Keratinocyte (primary cell): ENCODE measurements around the gene GRAMD2A. TPM values are rescaled to one million over a fixed set of nuclear protein-coding genes. Genes with fewer than 3 reads are reported as not detected.

Experiments used
- DNase-seq: peaks from one replicate; pipeline ENCODE4 v3.0.0-alpha.2; 2011; ENCODE audit warnings: low read depth, missing footprints, low spot score
- FAIRE-seq: peaks from 2 replicates; lab custom pipeline; 2011; peaks lifted over from hg19 to GRCh38; lab: Jason Lieb, UNC
- H2AFZ ChIP-seq: 2 replicates; pipeline ENCODE4 v1.6.0; 2012; ENCODE audit warnings: low read length, control low read depth, inconsistent platforms; ENCODE audit not compliant: control insufficient read depth
- H3K27ac ChIP-seq: 2 replicates; pipeline ENCODE4 v1.5.1; 2011; ENCODE audit warnings: low read length; ENCODE audit not compliant: control insufficient read depth, insufficient read depth
- H3K27me3 ChIP-seq: 3 replicates; pipeline ENCODE4 v1.6.0; 2011; ENCODE audit warnings: low read length; ENCODE audit not compliant: control insufficient read depth, insufficient read depth; ENCODE audit errors: extremely low read depth
- H3K36me3 ChIP-seq, 2 experiments: 2 replicates in 1 of 2; 3 replicates in 1 of 2; pipeline ENCODE4 v1.5.1; 2011; ENCODE audit warnings: low read length in 2 of 2, mild to moderate bottlenecking in 1 of 2; ENCODE audit not compliant: control insufficient read depth in 2 of 2, insufficient read depth in 2 of 2; ENCODE audit errors: extremely low read depth in 1 of 2
- H3K4me1 ChIP-seq: 3 replicates; pipeline ENCODE4 v1.5.1; 2011; ENCODE audit warnings: low read length; ENCODE audit not compliant: control insufficient read depth, insufficient read depth; ENCODE audit errors: extremely low read depth
- H3K4me2 ChIP-seq: 3 replicates; pipeline ENCODE4 v1.6.0; 2011; ENCODE audit warnings: low read depth, low read length; ENCODE audit not compliant: control insufficient read depth, insufficient read depth; ENCODE audit errors: extremely low read depth
- H3K4me3 ChIP-seq, 3 experiments: fragments of 200-600 bp in 1 of 3; sonication (generic) in 1 of 3; 2 replicates in 2 of 3; 3 replicates in 1 of 3; pipeline ENCODE4 v1.5.1; 2011 to 2016; ENCODE audit warnings: low read length in 3 of 3, mild to moderate bottlenecking in 3 of 3, control low read depth in 2 of 3, inconsistent platforms in 1 of 3, low read depth in 1 of 3, mixed read lengths in 1 of 3, mixed run types in 1 of 3, moderate library complexity in 1 of 3; ENCODE audit not compliant: control insufficient read depth in 2 of 3, insufficient read depth in 2 of 3; ENCODE audit errors: extremely low read depth in 1 of 3
- H3K79me2 ChIP-seq: 2 replicates; pipeline ENCODE4 v1.6.0; 2012; ENCODE audit warnings: low read length; ENCODE audit not compliant: control insufficient read depth, insufficient read depth
- H3K9ac ChIP-seq: 3 replicates; pipeline ENCODE4 v1.6.0; 2011; ENCODE audit warnings: low read length; ENCODE audit not compliant: control insufficient read depth, insufficient read depth; ENCODE audit errors: extremely low read depth
- H3K9me1 ChIP-seq: 3 replicates; pipeline ENCODE4 v1.6.0; 2011; ENCODE audit warnings: low read length; ENCODE audit not compliant: control insufficient read depth, insufficient read depth; ENCODE audit errors: extremely low read depth
- H3K9me3 ChIP-seq: 2 replicates; pipeline ENCODE4 v1.5.1; 2012; ENCODE audit warnings: low read depth, low read length; ENCODE audit not compliant: control insufficient read depth
- H4K20me1 ChIP-seq: 3 replicates; pipeline ENCODE4 v1.6.0; 2011; ENCODE audit warnings: low read length; ENCODE audit not compliant: control insufficient read depth, insufficient read depth; ENCODE audit errors: extremely low read depth
- CTCF ChIP-seq, 3 experiments: IDR thresholded peaks in 1 of 3; conservative IDR thresholded peaks in 1 of 3; optimal IDR thresholded peaks in 1 of 3; 2 replicates in 2 of 3; 3 replicates in 1 of 3; pipeline versions ENCODE3 to v1.5.1; 2011; ENCODE audit warnings: low read length in 3 of 3, mild to moderate bottlenecking in 3 of 3, moderate library complexity in 2 of 3, control low read depth in 1 of 3, inconsistent platforms in 1 of 3; ENCODE audit not compliant: insufficient read depth in 2 of 3; ENCODE audit errors: extremely low read depth in 1 of 3
- EZH2 ChIP-seq: IDR thresholded peaks from one replicate; pipeline ENCODE4 v1.6.1; 2012; ENCODE audit warnings: inconsistent platforms, mild to moderate bottlenecking, low read length, moderate library complexity
- dilution Hi-C: fragments of 300-500 bp; cut with MboI; formaldehyde crosslinking; loops from one replicate; pipeline ENCODE4 v1.7.0; 2020; ENCODE audit warnings: low sequenced_read_pairs; ENCODE audit not compliant: extremely low pct_ligation_motif_present
- polyA plus RNA-seq, 5 experiments: library from polyadenylated mRNA; depleted of rRNA in 3 of 5; stranded (reverse) in 3 of 5; stranded (forward) in 1 of 5; unstranded in 1 of 5; fragments of >200 nt; gene quantifications; 1 replicate in 1 of 5; 2 replicates in 3 of 5; 3 replicates in 1 of 5; pipeline versions ENCODE4 v1.2.1 to v1.2.3, GENCODE V29; 2011 to 2012; ENCODE audit warnings: missing spikeins in 2 of 5, low read depth in 1 of 5, low replicate concordance in 1 of 5

Gene GRAMD2A
- polyA plus RNA-seq, 1 donor (not counting 4 experiments of a cell fraction or from before 2014, with no cell fraction given) = 5.7 TPM

- TF ChIP-seq EZH2 (no peak), CTCF (optimal IDR thresholded peaks at IDR 0.05 in 1 of 3, IDR thresholded peaks at IDR 0.05 in 1 of 3, conservative IDR thresholded peaks at IDR 0.05 in 1 of 3; ENCODE audit: extremely low read depth in 1 of 3, insufficient read depth in 2 of 3, low read length in 3 of 3) (no peak)
- Histone ChIP-seq H3K27me3 (no peaks in the 10 kb centered on the region), H3K9me3 (no peaks in the 10 kb centered on the region), H3K9me1 (no peaks in the 10 kb centered on the region), H3K36me3 (no peaks in the 10 kb centered on the region), H2AFZ (no peak overlapping the region), H3K79me2 (no peaks in the 10 kb centered on the region), H3K4me1 (peaks cover 13% of the 10 kb centered on the region), H3K4me2 (no peak overlapping the region), H3K4me3 (no peak overlapping the region), H3K9ac (no peak overlapping the region), H4K20me1 (no peaks in the 10 kb centered on the region), H3K27ac (no peak overlapping the region)
- dilution Hi-C loops = no loop called here
- no peak for DNase-seq
- FAIRE-seq = no peak
Measured at GRCh38 chr15:72182244-72182643, 15.3 kb downstream of the GRAMD2A start.

GRCh38 chr15:72180761-72181324 lies 16.7 kb downstream of the GRAMD2A start:
- no peaks in the 10 kb centered on the region for H3K79me2 ChIP-seq
- no peak overlapping the region for H2AFZ ChIP-seq
- TF ChIP-seq EZH2 (no peak), CTCF (optimal IDR thresholded peaks at IDR 0.05 in 1 of 3, IDR thresholded peaks at IDR 0.05 in 1 of 3, conservative IDR thresholded peaks at IDR 0.05 in 1 of 3; ENCODE audit: extremely low read depth in 1 of 3, insufficient read depth in 2 of 3, low read length in 3 of 3) (no peak)
- H3K9ac ChIP-seq = no peak overlapping the region
- no peaks in the 10 kb centered on the region for H3K27me3 ChIP-seq
- no peak overlapping the region for H3K4me2 ChIP-seq
- peaks cover 13% of the 10 kb centered on the region for H3K4me1 ChIP-seq
- no peaks in the 10 kb centered on the region for H4K20me1 ChIP-seq
- no peak for DNase-seq
- no peak for FAIRE-seq
- H3K9me3 ChIP-seq = no peaks in the 10 kb centered on the region
- H3K36me3 ChIP-seq = no peaks in the 10 kb centered on the region
- no peak overlapping the region for H3K27ac ChIP-seq
- no peaks in the 10 kb centered on the region for H3K9me1 ChIP-seq
- H3K4me3 ChIP-seq = no peak overlapping the region
- dilution Hi-C loops = no loop called here
